ENCODE results near the gene NEFH.
"Not testable (repeated sequence)": the region's sequence is repeated elsewhere in the genome, so short reads cannot be mapped to it uniquely, and the experiment has no call there.

NEFH gene

DNA sequence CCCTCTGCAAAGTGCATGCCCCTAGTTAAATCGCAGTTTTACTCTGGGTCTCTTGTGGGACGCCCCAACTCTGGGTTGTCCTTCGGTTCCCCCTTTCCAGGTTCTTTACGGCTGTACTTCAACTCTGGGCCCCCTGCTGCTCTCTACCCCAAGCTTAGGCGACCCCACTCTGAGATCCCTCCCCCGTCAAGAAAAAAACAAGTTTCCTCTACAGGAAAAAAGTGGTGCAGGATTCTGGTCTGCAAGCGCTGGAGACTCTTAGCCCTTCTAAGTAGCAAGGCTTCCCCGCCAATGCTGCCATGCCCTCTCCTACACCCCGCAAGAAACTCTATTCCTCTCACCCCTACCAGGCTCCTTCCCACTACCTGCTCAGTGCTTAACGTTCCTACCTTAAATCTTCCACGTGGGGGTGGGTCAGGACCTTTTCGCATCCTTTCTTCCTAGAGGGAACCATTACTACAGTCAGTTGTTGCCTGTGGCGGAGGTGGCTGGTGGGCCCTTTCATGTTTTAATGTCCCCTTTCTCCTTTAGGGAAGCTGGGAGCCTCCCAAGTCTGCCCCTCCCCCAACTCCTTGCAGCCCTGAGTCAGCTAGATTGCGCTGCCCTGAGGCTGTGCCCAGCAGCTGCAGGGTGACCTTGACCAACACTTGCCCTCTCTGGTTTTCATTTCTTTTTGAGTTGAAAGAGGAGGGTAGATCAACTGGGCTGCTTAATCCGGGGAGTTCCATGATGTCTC lies 1.4 kb downstream of the NEFH start:
- H3K9ac ChIP-seq (ENCODE audit: low read depth, low read length): peak overlapping the region; percentile 66; the same call in 1 of the 2 replicates
- 3% methylated on average over 15 of the region's 15 CpGs for WGBS

DNA sequence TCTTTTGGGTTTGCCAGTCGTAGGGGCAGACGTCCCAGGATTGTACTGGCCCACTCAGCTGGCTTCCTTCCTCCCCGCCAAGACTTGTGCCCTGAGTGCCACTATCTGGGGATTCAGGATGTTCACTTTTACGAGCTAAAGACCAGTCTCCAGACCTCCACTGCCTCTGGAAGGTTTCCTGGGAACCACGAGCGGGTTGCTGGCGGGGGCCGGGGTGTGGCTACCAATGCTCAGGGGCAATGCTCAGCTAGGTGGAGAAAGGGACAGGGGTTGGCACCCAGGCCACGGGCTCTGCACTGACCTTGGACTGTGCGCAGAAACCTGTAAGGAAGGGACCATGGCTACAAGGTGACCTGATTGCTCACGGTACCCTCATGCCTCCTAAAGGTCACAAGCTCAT lies 2.2 kb downstream of the NEFH start:
- WGBS: 75% methylated on average over 11 of the region's 11 CpGs
- Histone ChIP-seq H3K4me3 (ENCODE audit: low read length) (peak overlapping the region; percentile 53; the same call in 1 of the 2 replicates), H3K36me3 (ENCODE audit: insufficient read depth, low read length) (peaks cover 26% of the 10 kb centered on the region; the same call in 1 of the 2 replicates), H3K27me3 (ENCODE audit: insufficient read depth, low read length) (peaks cover 54% of the 10 kb centered on the region), H3K27ac (ENCODE audit: low read depth, low read length) (no peak overlapping the region), H3K9me3 (ENCODE audit: insufficient read depth, low read depth, low read length) (peaks cover 4% of the 10 kb centered on the region; the same call in 1 of the 2 replicates), H3K4me1 (ENCODE audit: insufficient read depth, low read length) (peaks cover 24% of the 10 kb centered on the region), H3K9ac (ENCODE audit: low read depth, low read length) (no peak overlapping the region; the same call in 1 of the 2 replicates)

More for the DNA sequence above, 1.4 kb downstream of the NEFH start:
- H3K27me3 ChIP-seq (ENCODE audit: insufficient read depth, low read length): peaks cover 61% of the 10 kb centered on the region
- peak overlapping the region; percentile 53 for H3K4me3 ChIP-seq (ENCODE audit: low read length)
- H3K4me1 ChIP-seq (ENCODE audit: insufficient read depth, low read length): peaks cover 25% of the 10 kb centered on the region
- H3K27ac ChIP-seq (ENCODE audit: low read depth, low read length): no peak overlapping the region; the same call in 1 of the 2 replicates
- H3K36me3 ChIP-seq (ENCODE audit: insufficient read depth, low read length): peaks cover 20% of the 10 kb centered on the region; the same call in 1 of the 2 replicates
- peaks cover 4% of the 10 kb centered on the region; the same call in 1 of the 2 replicates for H3K9me3 ChIP-seq (ENCODE audit: insufficient read depth, low read depth, low read length)

DNA sequence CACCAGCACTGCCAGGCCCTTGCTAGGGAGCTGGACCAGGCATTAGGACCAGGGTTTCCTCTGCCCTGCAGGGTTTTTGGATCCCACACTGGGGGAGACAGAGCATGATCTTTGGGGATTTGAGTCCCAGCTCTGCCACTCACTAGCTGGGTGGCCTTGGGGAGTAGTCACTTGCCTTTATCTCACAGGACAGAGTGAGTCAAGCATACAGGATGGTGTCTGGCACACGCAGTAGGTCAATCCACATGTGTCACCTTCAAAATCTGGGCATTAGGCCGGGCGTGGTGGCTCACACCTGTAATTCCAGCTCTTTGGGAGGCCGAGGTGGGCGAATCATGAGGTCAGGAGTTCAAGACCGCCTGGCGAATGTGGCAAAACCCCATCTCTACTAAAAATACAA lies 2.7 kb downstream of the NEFH start:
- Histone ChIP-seq H3K27me3 (ENCODE audit: insufficient read depth, low read length) (peaks cover 49% of the 10 kb centered on the region), H3K4me1 (ENCODE audit: insufficient read depth, low read length) (peaks cover 20% of the 10 kb centered on the region), H3K9ac (ENCODE audit: low read depth, low read length) (no peak overlapping the region), H3K36me3 (ENCODE audit: insufficient read depth, low read length) (peaks cover 31% of the 10 kb centered on the region; the same call in 1 of the 2 replicates), H3K4me3 (ENCODE audit: low read length) (no peak overlapping the region), H3K27ac (ENCODE audit: low read depth, low read length) (no peak overlapping the region), H3K9me3 (ENCODE audit: insufficient read depth, low read depth, low read length) (peaks cover 4% of the 10 kb centered on the region; the same call in 1 of the 2 replicates)
- WGBS: 93% methylated on average over 7 of the region's 7 CpGs

DNA sequence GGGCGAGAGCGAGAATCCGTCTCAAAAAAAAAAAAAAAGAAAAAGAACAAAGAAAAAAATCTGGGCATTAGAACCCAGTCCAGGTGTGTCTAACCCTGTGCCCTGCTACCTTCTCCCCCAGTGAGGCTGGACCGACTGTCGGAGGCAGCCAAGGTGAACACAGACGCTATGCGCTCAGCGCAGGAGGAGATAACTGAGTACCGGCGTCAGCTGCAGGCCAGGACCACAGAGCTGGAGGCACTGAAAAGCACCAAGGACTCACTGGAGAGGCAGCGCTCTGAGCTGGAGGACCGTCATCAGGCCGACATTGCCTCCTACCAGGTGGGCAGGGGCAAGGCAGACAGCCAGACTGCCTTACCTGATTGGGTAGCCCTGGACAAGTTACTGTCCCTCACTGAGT lies 3.2 kb downstream of the NEFH start:
- Histone ChIP-seq H3K9ac (ENCODE audit: low read depth, low read length) (no peak overlapping the region), H3K4me1 (ENCODE audit: insufficient read depth, low read length) (peaks cover 14% of the 10 kb centered on the region), H3K4me3 (ENCODE audit: low read length) (no peak overlapping the region), H3K36me3 (ENCODE audit: insufficient read depth, low read length) (peaks cover 32% of the 10 kb centered on the region; the same call in 1 of the 2 replicates), H3K27me3 (ENCODE audit: insufficient read depth, low read length) (peaks cover 44% of the 10 kb centered on the region), H3K9me3 (ENCODE audit: insufficient read depth, low read depth, low read length) (peaks cover 4% of the 10 kb centered on the region; the same call in 1 of the 2 replicates), H3K27ac (ENCODE audit: low read depth, low read length) (no peak overlapping the region)
- 96% methylated on average over 13 of the region's 13 CpGs for WGBS

DNA sequence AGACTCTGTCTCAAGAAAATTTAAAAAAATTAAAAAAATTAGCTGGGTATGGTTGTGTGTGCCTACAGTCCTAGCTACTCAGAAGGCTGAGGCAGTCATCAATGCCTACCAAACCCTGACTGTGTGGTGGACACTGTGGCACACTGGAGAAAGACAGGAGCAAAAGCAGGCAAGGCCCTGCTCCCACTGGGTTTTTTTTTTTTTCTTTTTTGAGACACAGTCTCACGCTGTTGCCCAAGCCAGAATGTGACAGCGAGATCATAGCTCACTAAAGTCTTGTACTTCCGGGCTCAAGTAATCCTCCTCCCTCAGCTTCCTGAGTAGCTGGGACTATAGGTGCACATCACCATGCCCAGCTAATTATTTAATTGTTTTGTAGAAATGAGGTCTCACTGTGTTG lies 4.6 kb downstream of the NEFH start:
- Histone ChIP-seq H3K27me3 (ENCODE audit: insufficient read depth, low read length) (peaks cover 30% of the 10 kb centered on the region), H3K9ac (ENCODE audit: low read depth, low read length) (no peak overlapping the region), H3K4me1 (ENCODE audit: insufficient read depth, low read length) (peaks cover 13% of the 10 kb centered on the region), H3K4me3 (ENCODE audit: low read length) (no peak overlapping the region), H3K9me3 (ENCODE audit: insufficient read depth, low read depth, low read length) (peaks cover 4% of the 10 kb centered on the region; the same call in 1 of the 2 replicates), H3K36me3 (ENCODE audit: insufficient read depth, low read length) (peaks cover 41% of the 10 kb centered on the region), H3K27ac (ENCODE audit: low read depth, low read length) (no peak overlapping the region)
- WGBS: 93% methylated on average over 3 of the region's 3 CpGs

DNA sequence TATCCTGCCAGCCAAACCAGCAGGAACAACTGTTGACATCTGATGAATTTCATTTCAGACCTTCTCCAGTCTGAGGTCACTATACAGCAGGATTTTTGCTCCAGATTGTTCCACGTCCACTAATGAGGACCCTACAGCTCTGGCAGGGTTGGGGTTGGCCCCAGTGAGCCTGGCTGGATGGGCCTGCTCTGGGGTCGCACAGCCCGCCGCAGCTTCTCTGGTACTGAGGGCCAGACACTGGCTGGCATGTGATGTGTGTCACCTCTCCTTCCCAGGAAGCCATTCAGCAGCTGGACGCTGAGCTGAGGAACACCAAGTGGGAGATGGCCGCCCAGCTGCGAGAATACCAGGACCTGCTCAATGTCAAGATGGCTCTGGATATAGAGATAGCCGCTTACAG lies 5.4 kb downstream of the NEFH start:
- H3K4me3 ChIP-seq (ENCODE audit: low read length): no peak overlapping the region
- 89% methylated on average over 8 of the region's 8 CpGs for WGBS
- H3K4me1 ChIP-seq (ENCODE audit: insufficient read depth, low read length): peaks cover 13% of the 10 kb centered on the region
- H3K27ac ChIP-seq (ENCODE audit: low read depth, low read length): no peak overlapping the region
- H3K27me3 ChIP-seq (ENCODE audit: insufficient read depth, low read length): peaks cover 22% of the 10 kb centered on the region
- no peak overlapping the region for H3K9ac ChIP-seq (ENCODE audit: low read depth, low read length)
- H3K36me3 ChIP-seq (ENCODE audit: insufficient read depth, low read length): peaks cover 41% of the 10 kb centered on the region
- peaks cover 1% of the 10 kb centered on the region; the same call in 1 of the 2 replicates for H3K9me3 ChIP-seq (ENCODE audit: insufficient read depth, low read depth, low read length)

DNA sequence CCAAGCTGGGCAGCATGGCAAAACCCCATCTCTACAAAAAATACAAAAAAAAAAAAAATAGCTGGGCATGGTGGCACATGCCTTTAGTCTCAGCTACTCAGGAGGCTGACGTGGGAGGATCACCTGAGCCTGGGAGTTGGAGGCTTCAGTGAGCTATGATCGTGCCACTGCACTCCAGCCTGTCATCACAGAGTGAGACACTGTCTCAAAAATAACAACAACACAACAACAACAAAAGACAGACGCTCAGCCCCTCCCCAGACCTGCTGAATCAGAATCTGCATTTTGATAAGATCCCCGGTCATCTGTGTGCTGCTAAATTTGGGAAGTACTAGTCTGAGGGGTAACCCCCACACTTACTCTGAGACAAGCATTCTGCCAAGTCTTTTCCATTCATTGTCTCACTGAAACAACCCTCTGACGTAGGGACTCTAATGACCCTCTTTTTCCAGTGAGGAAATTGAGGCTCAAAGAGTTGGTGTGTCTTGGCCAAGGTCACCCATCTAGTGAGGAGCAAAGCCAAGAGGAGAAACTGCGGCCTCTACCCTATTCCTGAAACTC lies 7.5 kb downstream of the NEFH start:
- Histone ChIP-seq H3K4me3 (ENCODE audit: low read length) (no peak overlapping the region), H3K27me3 (ENCODE audit: insufficient read depth, low read length) (peaks cover 1% of the 10 kb centered on the region), H3K27ac (ENCODE audit: low read depth, low read length) (no peak overlapping the region), H3K9me3 (ENCODE audit: insufficient read depth, low read depth, low read length) (no peaks in the 10 kb centered on the region), H3K9ac (ENCODE audit: low read depth, low read length) (no peak overlapping the region), H3K36me3 (ENCODE audit: insufficient read depth, low read length) (peaks cover 41% of the 10 kb centered on the region), H3K4me1 (ENCODE audit: insufficient read depth, low read length) (no peaks in the 10 kb centered on the region)
- WGBS: 95% methylated on average over 6 of the region's 6 CpGs

DNA sequence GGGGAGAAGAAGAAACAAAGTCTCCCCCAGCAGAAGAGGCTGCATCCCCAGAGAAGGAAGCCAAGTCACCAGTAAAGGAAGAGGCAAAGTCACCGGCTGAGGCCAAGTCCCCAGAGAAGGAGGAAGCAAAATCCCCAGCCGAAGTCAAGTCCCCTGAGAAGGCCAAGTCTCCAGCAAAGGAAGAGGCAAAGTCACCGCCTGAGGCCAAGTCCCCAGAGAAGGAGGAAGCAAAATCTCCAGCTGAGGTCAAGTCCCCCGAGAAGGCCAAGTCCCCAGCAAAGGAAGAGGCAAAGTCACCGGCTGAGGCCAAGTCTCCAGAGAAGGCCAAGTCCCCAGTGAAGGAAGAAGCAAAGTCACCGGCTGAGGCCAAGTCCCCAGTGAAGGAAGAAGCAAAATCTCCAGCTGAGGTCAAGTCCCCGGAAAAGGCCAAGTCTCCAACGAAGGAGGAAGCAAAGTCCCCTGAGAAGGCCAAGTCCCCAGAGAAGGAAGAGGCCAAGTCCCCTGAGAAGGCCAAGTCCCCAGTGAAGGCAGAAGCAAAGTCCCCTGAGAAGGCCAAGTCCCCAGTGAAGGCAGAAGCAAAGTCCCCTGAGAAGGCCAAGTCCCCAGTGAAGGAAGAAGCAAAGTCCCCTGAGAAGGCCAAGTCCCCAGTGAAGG lies 9.2 kb downstream of the NEFH start:
- not testable (repeated sequence) for H3K9ac ChIP-seq (ENCODE audit: low read depth, low read length); H3K4me1 ChIP-seq (ENCODE audit: insufficient read depth, low read length); H3K27ac ChIP-seq (ENCODE audit: low read depth, low read length); H3K27me3 ChIP-seq (ENCODE audit: insufficient read depth, low read length); H3K9me3 ChIP-seq (ENCODE audit: insufficient read depth, low read depth, low read length); H3K4me3 ChIP-seq (ENCODE audit: low read length)
- WGBS: 93% methylated on average over 8 of the region's 8 CpGs
- peaks cover 39% of the 10 kb centered on the region for H3K36me3 ChIP-seq (ENCODE audit: insufficient read depth, low read length)

DNA sequence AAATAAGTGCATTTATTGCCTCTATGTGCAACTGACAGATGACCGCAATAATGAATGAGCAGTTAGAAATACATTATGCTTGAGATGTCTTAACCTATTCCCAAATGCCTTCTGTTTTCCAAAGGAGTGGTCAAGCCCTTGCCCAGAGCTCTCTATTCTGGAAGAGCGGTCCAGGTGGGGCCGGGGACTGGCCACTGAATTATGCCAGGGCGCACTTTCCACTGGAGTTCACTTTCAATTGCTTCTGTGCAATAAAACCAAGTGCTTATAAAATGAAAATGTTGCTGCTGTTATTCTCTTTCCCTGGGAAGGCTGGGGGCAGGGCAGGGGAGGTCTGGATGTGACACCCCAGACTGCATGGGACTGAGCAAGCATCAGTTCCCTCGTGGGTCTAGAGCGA lies 11.0 kb downstream of the NEFH start:
- no peaks in the 10 kb centered on the region for H3K4me1 ChIP-seq (ENCODE audit: insufficient read depth, low read length)
- no peaks in the 10 kb centered on the region for H3K9me3 ChIP-seq (ENCODE audit: insufficient read depth, low read depth, low read length)
- no peak overlapping the region for H3K4me3 ChIP-seq (ENCODE audit: low read length)
- H3K36me3 ChIP-seq (ENCODE audit: insufficient read depth, low read length): peaks cover 24% of the 10 kb centered on the region
- no peak overlapping the region for H3K27ac ChIP-seq (ENCODE audit: low read depth, low read length)
- H3K27me3 ChIP-seq (ENCODE audit: insufficient read depth, low read length): no peaks in the 10 kb centered on the region
- no peak overlapping the region for H3K9ac ChIP-seq (ENCODE audit: low read depth, low read length)
- 93% methylated on average over 6 of the region's 6 CpGs for WGBS

DNA sequence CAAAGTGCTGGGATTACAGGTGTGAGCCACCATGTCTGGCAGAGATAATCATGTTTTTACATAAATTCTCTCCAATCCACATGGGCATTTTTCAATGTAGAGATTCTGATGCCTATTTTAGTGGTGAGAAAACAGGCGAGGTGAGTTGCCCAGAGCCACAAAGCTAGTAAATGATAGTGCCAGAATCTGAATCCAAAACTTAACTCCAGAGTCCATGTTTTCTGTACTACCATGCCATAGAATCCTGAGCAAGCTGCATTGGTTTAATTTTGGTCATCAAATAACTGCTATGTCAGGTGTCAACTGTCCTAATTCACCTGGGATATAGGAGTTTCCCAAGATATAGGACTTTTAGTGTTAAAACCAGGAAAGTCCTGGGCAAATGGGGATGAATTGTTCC lies 13.6 kb downstream of the NEFH start:
- Histone ChIP-seq H3K4me3 (ENCODE audit: low read length) (no peak overlapping the region), H3K36me3 (ENCODE audit: insufficient read depth, low read length) (peaks cover 6% of the 10 kb centered on the region), H3K9me3 (ENCODE audit: insufficient read depth, low read depth, low read length) (no peaks in the 10 kb centered on the region), H3K27me3 (ENCODE audit: insufficient read depth, low read length) (no peaks in the 10 kb centered on the region), H3K4me1 (ENCODE audit: insufficient read depth, low read length) (no peaks in the 10 kb centered on the region), H3K27ac (ENCODE audit: low read depth, low read length) (no peak overlapping the region), H3K9ac (ENCODE audit: low read depth, low read length) (no peak overlapping the region)
- WGBS: 100% methylated on average over 1 of the region's 1 CpG

DNA sequence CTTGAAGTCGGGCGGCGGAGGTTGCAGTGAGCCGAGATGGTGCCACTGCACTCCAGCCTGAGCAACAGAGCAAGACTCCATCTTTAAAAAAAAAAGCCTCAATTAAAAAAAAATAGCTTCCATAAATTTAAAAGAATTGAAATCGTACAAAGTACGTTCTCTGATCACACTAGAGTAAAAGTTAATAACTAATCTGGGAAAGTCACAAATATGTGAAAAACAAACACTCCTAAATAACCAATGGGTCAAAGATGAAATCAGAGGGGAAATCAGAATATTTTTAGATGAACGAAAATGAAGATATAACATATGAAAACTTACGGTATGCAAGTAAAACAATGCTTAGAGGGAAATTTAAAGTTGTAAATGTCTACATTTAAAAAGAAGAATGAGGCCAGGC lies 19.8 kb downstream of the NEFH start:
- Histone ChIP-seq H3K4me3 (ENCODE audit: low read length) (no peak overlapping the region), H3K27me3 (ENCODE audit: insufficient read depth, low read length) (no peaks in the 10 kb centered on the region), H3K9ac (ENCODE audit: low read depth, low read length) (no peak overlapping the region), H3K4me1 (ENCODE audit: insufficient read depth, low read length) (no peaks in the 10 kb centered on the region), H3K27ac (ENCODE audit: low read depth, low read length) (no peak overlapping the region), H3K36me3 (ENCODE audit: insufficient read depth, low read length) (no peaks in the 10 kb centered on the region), H3K9me3 (ENCODE audit: insufficient read depth, low read depth, low read length) (no peaks in the 10 kb centered on the region)
- WGBS: 94% methylated on average over 6 of the region's 8 CpGs

Data from HUES64 (cell line).